Stimulated activated CD4-positive, alpha-beta T cell treated with anti-CD3 and anti-CD28 coated beads, Interleukin-4, amount 100 ng/mL, for 24 hours (primary cell): ENCODE data around the gene OR2H1.
"Not testable (repeated sequence)": the region's sequence is repeated elsewhere in the genome, so short reads cannot be mapped to it uniquely, and the experiment has no call there.

Experiments
- DNase-seq: peaks from one replicate; pipeline ENCODE4 v3.0.0-alpha.2; 2020

The OR2H1 gene

DNA sequence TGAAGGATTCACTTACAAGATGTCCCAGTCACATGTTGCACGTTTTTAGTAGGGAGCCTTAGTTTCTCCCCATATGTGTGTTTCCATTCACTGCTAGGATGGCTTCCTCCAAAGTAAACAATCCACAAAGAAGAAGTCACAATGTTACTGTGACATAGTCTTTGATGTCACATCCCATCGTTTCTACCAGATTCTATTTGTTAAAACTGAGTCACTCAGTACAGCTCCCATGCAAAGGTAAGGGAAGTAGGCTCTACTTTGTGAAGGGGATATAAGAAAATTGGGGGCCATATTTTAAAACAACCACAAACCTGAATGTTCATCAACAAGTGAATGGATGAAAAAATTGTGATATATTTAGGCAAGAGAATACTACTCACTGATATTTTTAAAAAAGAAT, at the start of gene OR2H1, which contains the start of gene OR11A1:
Gene OR2H1 (plus strand): TSS at position 185 of the 400 bp plus-strand sequence. CDS start 4,615 bp downstream, outside the sequence.
Gene OR11A1 (minus strand): TSS at position 101 of the 400 bp plus-strand sequence. CDS start 29,430 bp downstream, outside the sequence.
- no peak for DNase-seq

DNA sequence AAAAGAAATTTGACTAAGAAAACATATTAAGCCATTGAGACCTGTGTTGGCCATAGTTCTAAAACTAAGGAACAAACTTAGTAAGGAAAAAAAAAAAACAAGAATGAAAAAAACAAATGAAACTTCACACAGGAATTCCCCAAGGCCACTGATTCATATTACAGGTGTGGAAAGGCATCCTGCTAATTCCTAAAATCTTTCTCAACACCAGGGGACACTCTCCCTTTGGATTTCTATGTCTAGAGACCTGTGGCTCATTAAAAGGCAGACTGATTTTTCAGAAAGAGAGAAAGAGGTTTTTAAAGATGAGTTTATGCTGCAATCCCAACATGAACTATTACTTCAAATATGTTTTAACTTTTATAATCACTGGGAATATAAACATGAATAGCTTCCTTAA, 42.4 kb upstream of the OR2H1 start, which contains the start of gene OR12D1:
Gene OR12D1 (plus strand): TSS at position 341 of the 400 bp plus-strand sequence.
- DNase-seq, result no peak

DNA sequence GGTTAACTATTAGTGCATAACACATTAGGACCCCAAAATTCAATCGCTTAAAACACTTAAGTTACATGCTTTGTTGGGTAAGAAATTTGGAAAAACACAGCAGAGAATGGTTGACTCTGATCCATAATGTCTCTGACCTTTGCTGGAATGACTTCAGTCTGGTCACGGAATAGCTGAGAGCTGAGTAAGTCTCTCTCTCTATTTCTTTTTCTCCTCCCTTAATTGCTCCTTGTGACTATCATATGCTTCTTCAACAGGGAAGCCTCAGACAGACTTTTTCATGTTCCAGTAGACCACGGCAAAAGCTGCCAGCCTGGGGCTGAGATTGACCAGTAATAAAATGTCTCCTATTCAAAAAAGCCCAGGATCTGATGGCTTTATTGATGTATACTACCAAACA, 37.4 kb upstream of the OR2H1 start:
- no peak for DNase-seq

DNA sequence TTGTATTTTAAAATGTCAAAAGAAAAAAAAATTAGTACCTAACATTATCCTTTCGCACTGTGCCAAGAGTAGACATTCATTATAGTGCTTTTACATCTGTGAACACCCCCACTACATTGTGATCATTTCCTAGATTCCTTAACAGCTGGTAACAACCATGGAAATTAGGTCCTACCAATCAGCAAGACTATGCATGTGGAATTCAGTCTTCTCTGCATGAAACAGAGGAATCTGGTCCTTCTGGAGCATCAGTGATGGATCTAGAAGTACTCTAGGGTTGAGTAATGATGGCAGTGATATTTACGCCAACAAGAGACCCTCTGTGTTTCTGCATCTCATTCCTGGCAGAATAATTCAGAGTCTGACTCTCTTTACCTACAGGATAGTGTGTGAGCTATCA, 32.8 kb upstream of the OR2H1 start:
- no peak for DNase-seq

DNA sequence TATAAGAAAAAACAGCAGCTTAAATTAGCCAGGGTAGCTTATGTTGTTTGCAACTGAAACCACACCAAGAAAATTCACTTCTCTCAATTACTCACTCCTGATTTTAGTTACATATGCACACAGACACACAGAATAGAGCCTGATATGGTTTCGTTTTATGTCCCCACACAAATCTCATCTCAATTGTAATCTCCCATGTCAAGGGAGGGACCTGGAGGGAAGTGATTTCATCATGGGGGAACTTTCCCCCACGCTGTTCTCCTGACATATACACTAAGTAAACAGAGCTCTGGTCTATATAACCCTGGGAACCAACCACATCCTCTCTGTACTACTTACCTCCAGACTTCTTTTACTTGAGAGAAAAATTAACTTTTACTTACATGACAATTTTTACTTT, 32.4 kb upstream of the OR2H1 start:
- no peak for DNase-seq

DNA sequence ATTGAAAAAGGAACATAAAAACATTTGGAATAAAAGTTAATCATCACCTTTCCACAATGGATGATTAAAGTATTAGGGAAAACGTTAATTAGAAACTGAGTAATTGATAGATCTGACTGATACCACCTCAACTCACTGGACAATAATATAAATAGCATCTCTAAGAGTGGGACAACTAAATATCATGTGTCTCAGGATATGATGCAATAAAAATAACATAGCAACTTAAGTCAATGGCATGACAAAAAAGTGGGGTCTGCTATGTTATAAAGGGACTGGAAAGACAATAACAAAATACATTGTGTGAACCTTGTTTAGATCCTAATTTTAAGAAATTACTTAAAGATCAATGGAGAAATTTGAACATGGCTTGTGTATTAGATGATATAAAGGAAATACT, 31.9 kb upstream of the OR2H1 start:
- DNase-seq, result no peak

DNA sequence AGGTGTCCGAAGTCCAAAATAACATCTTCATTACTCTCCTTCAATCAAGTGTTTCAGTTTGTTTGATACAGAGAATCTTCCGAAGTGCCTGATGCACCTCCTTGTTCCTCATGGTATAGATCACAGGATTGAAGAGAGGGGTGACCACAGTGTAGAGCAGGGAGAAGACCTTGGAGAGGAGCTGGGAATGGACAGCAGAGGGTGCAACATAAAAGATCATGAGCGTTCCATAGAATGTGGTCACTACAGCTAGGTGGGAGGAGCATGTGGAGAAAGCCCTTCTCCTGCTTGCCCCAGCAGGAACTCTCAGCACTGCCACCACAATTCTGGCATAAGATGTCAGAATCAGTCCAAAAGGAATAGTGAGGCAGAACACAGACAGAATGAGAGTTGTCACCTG, 30.3 kb upstream of the OR2H1 start:
- no peak for DNase-seq

DNA sequence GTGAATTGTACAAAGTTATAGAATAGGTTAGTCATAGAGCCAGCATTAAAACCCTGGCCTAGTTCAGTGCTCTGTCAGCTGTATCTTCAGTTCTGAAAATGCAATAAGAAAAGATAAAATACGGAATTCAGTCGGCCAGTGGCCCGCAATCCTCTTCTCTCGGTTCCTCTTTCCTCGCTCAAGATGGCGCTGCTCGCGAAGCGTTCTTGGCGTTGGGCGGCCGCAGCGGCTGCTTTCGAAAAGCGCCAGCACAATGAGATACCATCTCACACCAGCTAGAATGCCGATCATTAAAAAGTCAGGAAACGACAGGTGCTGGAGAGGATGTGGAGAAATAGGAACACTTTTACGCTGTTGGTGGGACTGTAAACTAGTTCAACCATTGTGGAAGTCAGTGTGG, 20.2 kb upstream of the OR2H1 start:
- DNase-seq, result not testable (repeated sequence)

DNA sequence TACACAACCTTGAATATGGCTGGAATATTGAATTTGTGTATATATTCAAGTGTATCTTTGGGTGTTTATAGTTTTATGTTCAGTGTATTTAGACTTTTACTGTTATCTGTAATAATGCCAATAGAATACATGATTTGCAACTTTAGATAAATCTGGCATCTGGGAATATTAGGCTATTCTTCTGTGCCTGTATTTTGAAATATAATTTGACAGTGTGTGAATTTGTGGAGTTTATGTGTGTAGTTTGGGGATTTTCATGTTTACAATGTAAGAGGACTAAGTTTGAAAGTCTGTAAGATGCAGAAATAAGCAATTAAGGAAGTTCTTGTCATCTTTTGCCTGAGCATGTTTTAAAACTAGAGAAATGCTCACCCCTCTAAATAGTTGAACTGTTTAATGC, 17.9 kb upstream of the OR2H1 start, which contains the start of gene OR10C1:
Gene OR10C1 (plus strand): TSS at position 301 of the 400 bp plus-strand sequence. CDS start 710 bp downstream, outside the sequence.
- no peak for DNase-seq

DNA sequence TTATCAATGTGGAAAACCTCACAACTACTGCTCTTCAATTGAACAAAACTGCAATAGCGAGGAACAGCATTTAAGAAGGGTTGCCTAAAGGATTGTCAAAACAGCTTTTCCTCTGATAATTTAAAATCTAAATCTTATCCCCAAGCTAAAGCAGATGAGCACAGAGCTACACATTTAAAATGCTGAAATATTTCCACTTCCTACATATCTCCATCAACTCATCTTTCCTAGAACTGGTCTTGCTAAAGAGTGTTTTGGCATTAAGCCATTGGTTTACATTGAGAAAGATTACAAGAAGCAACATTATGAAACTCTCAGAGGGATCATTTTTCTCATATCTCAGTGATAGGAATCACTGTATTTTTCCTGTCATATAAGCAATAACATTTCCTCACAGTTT, 14.2 kb upstream of the OR2H1 start:
- no peak for DNase-seq

DNA sequence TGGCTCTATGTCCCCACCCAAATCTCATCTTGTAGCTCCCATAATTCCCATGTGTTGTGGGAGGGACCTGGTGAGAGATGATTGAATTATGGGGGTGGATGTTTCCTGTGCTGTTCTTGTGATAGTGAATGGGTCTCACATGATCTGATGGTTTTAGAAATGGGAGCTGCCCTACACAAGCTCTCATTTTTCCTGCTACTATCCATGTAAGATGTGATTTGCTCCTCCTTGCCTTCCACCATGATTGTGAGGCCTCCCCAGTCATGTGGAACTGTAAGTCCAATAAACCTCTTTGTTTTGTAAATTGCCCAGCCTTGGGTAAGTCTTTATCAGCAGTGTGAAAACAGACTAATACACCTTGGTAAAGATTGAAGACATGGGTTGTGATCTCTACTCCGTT, 12.9 kb upstream of the OR2H1 start:
- DNase-seq, result not testable (repeated sequence)

DNA sequence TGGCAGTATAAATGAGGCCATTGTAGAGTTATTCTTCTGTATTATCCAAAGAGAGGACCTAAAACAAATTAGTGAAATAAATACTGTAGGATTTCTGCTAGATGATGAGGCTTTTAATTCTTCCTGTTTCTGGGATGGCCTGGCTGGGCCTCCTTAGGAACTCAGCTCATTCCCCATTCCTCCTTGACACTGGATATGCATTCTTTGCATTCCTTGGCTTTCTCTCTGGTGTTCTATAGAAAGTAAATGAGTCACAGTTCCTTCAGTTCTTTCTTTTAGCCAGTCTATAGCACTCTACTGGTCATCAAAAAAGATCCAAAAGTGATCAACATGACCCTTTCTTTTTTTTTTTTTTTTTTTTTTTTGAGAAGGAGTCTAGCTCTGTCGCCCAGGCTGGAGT, 9.3 kb upstream of the OR2H1 start:
- DNase-seq, result no peak

DNA sequence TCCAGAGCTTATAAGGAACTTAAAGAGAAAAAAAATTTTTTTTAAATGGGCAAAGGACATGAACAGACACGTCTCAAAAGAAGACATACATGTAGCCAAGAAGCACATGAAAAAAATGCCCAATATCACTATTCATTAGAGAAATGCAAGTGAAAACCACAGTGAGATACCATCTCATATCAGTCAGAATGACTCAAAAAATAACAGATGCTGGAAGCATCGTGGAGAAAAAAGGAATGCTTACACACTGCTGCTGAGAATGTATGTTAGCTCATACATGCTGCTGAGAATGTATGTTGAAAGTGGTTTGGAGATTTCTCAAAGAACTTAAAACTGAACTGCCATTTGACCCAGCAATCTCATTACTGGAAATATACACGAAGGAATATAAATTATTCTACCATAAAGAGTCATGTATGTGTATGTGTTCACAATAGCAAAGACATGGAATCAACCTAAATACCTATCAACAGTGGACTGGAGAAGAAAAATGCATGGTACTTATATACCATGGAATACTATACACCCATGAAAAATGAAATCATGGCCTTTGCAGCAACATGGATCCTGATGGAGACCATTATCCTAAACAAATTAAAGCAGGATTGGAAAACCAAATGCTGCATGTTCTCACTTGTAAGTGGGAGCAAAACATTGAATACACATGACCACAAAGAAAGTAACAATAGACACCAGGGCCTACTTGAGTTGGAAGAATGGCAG, 5.3 kb upstream of the OR2H1 start:
- no peak for DNase-seq

DNA sequence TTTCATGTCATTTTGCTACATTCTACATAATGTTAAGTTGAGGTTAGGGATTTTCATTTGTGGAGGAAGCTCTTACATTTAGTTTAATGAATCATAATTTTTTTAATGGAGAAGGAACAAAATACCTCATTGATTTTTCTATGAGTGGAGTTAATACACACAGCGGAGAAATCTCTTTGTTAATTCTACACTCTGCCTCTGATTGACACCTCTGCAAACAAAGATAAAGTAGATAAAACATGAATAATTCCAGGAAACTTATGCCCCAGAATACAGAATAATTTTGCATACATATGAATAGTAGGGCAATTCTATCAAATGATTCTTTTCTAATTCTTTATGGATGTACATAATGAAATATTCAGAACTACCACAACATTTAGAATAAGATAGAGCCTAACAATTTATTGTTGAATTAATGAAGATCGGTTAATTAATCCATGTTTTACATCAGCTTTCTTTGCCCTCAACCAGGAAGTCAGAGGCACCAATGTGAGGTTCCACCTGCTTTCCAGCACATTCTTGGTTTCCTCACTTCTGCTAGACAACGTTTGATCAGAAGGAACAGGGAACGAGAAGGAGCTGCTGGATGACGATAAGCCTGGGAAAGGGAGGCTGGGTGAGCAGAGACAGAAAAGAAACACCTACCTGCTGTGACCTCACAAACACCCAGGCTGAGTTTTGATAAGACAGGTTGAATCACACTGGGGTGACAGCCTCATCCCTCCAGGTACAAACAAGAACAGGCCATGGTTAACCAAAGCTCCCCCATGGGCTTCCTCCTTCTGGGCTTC, 4.3 kb downstream of the OR2H1 start:
- DNase-seq, result no peak

DNA sequence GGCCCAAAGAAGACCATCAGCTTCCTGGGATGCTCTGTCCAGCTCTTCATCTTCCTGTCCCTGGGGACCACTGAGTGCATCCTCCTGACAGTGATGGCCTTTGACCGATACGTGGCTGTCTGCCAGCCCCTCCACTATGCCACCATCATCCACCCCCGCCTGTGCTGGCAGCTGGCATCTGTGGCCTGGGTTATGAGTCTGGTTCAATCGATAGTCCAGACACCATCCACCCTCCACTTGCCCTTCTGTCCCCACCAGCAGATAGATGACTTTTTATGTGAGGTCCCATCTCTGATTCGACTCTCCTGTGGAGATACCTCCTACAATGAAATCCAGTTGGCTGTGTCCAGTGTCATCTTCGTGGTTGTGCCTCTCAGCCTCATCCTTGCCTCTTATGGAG, 5.1 kb downstream of the OR2H1 start:
- DNase-seq, result no peak

DNA sequence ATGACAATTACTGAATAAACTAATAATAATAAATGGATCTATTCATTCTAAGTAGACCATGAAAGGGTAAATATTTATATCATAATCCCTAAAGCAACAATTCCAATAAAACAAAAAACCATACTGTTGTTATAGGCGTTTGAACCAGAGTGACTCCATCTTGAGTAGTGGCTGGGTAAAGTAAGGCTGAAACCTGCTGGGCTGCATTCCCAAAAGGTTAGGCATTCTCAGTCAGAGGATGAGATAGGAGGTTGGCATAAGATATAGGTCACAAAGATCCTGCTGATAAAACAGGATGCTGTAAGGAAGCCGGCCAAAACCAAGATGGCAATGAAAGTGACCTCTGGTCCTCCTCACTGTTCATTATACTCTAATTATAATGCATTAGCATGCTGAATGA, 8.3 kb downstream of the OR2H1 start:
- no peak for DNase-seq

DNA sequence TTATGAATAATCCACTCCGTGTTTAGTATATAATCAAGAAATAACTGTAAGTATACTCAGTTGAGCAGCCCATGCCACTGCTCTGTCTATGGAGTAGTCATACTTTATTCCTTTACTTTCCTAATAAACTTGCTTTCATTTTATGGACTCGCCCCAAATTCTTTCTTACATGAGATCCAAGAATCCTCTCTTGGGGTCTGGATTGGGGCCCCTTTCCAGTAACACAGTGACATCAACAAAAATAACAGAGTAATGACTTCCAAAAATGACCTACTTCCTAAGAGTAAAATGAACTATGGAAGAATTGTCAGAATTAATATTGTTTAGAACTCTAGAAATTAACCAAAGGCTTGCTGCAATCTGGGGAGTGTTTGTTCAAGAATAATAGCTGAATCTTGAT, 8.8 kb downstream of the OR2H1 start:
- no peak for DNase-seq

DNA sequence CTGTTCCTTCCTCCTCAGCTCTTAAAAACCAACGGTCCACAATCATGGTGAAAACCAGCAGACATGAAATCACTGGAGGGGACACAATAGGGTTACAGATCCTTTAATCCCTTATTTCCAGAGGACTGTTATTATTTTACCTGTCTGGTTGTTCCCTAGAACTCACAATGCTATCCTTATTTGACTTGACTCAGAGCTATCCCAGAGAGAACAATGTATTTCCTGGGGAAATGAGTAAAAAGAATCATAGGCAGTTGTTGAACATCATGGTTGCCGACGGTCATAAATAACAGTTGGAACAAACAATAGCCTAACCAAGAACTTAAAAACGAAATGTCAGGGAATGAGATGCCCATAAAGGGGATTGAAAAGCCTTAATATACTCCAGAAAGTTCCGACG, 9.3 kb downstream of the OR2H1 start:
- DNase-seq, result no peak

DNA sequence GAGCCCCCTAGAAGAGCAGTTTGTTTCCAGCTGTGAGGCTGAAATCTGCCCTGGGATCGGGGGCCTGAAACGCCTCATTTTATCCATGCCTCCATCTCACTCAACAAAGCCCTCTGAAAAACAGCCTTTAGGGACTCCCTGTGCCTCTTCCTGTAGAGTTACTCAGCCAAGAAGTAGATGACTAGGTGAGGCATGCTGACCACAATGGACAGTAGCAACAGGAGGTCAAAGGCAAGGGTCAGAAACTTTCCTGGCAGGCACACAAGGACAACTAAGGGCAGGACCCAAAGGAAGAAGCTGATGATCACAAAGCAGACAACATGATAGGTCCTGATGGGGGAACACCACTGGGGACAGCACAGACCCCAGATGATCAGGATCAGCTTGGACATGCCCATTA, 18.0 kb downstream of the OR2H1 start:
- no peak for DNase-seq

DNA sequence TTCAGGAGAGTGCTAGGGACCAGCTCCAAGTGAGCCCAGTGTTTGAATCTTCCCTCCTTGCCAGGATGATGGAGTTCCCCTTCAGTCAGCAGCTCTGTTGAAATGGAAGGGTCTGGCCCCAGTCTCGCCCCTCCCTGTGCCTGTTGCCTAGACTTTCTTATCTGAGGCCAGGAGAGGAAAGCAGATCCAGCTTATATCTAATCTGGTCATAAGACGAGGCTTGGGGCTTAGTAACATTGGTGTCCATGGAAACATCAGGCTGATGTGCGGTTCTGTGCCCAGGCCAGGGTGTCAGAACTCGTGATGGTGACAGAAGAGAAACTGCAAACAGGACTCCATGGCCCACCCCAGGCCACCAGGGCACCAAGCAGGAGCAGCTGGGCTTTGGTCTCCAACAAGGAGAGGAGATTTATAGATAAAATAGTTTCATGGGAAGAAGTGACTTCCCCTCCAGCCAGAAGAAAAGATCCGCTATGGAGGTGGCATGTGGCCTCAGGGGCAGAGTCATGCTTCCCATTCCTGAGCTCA, 21.0 kb downstream of the OR2H1 start:
- DNase-seq, result no peak

DNA sequence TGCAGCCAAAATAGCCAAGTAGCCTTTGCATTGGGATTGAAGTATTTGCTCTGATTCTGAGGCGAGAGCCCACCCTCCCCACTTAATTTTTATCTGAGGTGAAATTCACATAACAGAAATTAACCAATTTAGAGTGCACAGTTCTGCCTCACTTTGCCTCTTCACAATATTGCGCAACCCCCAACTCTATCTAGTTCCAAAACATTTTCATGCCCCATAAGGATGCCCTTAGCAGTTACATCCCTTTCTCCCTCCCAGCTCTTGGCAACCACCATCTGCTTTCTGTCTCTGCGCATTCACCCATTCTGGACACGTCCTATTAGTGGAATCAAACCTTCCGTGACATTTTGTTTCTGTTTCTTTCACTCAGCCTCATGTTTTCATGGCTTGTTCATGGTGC, 21.8 kb downstream of the OR2H1 start:
- no peak for DNase-seq

DNA sequence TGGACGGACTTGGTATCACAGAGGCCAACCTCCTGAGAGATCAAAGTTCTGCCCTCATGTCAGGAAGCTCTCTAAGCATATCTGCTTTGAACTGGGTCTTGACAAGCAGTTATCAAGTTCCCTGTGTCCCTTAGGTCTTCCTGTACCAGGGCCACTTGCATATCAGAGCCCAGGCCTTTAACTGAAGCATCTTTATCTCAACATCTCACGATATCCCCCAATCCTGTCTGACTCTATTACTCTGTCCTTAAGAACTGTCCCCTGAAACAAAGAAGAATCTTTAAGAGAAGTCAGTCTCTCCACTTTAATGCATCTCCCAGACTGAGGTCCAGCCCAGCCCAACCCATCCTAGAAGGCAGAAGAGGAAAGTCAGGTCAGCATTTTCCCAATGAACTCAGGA, 22.6 kb downstream of the OR2H1 start:
- no peak for DNase-seq

DNA sequence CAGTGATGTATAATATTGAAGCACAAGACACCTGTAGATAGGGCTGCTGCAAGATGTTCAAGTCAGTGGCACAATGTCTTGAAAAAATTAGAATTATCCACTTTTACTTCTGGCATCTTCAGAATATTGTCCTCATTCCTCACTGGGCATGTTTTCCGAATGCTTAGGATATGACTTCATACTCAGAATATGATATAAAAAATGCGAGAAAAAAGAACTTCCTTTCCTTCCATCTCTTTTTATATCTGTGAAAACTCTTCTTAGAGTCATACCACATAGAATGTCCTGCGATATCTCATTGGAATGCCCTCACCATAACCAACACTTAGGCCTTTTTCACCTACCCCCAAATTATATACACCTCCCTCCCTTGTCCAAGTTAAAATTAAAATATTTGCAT, 26.2 kb downstream of the OR2H1 start:
- DNase-seq, result no peak

DNA sequence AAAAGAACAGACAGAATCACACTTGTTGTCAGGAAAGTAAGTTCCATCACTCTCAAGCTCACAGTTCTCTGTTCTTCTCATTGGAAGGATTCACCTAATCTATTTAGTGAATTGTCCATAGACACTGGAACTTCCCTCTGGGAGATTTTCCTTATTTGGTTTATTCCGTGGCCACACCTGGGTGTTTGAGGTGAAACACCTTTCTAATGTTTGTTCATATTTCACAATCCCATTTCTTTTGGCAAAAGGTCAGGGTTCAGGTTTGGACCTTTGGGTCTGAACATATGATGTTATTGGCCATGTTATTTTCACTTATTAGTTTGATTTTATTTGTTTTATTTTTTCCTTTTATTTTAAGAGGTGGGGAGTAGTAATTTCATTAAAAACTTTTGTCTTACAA, 26.8 kb downstream of the OR2H1 start:
- no peak for DNase-seq
